ENCODE results near the gene TANC1.

Gene TANC1

DNA sequence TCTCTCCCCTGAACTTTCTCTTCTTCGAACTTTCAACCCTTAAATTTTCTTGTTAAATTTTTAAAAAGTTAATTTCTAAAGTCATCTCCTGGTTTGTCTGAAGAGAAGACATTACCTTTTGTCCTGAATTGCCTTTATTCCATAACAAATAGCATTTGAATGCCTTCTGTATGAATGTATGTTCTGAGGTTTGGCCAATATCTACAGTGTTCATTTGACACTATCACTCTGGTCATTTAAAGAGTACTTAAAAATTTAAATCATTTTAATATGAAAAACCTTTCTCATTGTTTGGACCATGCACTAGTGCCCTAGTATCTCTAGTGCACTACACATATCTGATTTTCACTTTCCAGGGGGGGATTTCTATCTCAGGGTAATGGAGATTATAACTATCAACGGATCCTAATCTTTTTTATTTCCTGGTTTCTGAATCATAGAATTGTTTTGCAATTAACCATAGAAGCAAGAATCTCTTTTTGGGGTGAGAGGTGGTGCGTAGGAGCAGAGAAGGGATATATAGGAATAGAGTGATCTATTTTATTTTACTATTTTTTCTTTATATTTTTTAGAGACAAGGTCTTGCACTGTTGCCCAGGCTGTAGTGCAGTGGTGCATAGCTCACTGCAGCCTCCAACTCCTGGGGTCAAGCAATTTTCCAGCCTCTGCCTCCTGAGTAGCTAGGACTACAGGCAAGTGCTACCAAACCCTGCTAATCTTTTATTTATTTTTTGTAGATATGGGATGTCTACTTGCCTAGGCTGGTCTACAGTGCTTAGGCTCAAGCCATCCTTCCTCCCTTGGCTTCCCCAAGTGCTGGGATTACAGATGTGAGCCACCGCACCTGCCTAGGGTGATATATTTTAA, 25.5 kb downstream of the TANC1 start:
- in situ Hi-C loops (cut with HindIII; ENCODE audit: low sequenced_read_pairs), result no loop called here

DNA sequence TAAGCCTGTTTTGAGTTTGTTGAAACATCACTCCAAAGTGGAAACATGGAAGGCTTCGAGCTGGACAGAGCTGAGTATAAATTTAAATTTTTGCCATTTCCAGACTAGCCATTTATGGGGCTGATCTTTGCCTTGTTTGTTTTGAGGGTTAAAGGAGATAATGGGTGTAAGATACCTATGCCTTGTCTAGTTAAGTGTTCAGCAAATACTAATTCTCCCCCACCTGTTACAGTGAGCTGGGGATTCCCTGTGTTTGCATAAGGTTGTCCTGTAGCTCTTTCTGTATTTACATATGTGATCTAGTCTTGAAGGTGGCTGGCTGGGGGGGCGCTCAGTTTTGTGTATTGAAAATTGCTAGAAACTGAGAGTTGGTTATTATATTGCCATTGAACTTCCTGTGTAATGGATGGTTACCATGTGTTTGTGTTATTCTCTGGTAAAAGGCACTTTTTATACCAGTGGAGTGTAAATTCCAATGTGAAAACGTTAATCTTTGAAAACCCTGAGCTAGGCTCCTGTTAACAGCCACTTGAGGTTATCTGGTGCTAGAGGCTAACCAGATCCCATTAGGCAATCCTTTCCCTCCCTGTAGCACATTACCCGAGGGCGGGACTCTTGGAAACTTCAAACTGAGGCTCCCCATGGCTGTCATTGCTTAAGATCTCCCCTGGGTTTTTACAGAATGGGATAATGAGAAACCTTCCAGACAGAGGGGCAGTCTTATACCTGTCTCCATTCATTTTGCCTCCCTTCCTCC, 26.7 kb downstream of the TANC1 start:
- in situ Hi-C loops (cut with HindIII; ENCODE audit: low sequenced_read_pairs), result no loop called here

DNA sequence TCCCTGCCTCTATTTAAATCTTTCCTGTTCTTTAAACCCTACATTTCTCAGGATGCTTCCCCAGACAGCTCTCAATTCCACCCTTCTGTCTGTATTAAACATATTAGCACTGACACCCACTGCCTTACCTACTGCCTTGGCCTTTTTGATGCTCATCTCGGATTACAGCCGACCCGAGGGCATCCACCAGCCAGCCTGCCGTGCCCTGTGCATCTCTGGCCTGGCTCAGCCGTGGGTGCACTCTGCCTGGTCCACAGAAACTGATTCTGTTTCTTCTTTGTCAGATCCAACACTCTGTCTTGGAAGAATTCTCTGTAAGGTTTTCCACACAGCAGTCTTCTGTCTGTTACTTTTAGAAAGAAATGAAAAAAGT, 27.2 kb downstream of the TANC1 start:
- in situ Hi-C loops (cut with HindIII; ENCODE audit: low sequenced_read_pairs), result no loop called here

DNA sequence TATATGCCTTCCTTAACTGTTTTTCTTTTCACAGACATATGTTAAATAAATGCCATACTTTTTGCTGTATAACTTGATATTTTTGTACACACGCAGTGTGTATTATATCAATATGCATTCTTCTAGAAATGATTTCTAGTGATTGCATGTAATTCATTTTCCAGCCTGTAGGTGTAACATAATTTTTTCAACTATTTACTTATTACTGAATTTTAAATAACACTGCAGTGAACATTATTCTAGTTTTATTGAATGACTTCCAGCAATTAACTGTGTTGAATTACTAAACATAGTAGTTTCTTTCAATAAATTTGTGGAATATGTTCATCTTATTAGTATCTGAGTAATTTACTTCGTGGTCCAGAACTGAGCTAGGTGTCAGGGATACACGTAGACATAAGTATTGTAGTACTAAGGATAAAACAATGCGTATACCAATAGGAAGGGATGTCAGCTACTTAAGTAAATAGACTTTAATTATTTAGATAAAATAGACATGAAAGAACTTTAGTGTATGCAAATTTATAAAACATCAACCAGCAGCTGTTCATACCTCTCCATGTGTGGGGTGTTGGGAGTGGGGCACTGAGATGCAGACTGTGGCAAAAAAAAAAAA, 28.0 kb downstream of the TANC1 start:
- in situ Hi-C loops (cut with HindIII; ENCODE audit: low sequenced_read_pairs), result no loop called here

DNA sequence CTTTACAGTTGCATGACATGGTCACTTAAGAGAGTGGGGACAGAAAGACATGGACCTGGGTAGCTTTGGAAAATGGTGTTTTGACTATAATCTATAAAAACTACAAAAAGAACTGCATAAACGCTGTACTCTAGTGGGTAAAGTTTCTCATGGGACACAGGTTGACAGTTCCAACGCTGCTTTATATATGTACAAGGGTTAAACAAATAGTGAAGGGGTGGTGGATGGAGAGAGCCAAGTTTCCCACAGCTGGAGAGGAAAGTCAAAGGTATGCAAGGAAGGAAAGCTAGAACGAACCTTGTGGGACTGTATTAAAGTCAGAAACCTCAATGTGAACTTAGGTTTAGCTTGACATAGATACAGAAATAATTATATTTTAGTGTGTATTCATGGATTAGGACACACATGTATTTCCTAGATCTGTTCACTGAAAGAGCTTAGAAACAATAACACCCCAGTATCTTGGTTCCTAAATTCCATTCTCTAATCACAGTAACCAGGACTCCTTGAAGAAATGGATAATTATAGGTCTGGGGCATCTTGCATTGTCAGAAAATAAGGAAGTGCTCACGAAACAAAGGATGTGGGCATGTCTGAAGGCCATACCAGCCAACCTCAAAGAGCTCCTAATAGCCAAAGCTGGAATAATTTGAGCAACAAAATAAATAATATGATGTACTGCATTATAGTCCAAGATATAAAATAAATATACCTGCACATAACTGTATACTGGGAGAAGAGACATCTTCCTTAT, 28.8 kb downstream of the TANC1 start:
- in situ Hi-C loops (cut with HindIII; ENCODE audit: low sequenced_read_pairs), result no loop called here

DNA sequence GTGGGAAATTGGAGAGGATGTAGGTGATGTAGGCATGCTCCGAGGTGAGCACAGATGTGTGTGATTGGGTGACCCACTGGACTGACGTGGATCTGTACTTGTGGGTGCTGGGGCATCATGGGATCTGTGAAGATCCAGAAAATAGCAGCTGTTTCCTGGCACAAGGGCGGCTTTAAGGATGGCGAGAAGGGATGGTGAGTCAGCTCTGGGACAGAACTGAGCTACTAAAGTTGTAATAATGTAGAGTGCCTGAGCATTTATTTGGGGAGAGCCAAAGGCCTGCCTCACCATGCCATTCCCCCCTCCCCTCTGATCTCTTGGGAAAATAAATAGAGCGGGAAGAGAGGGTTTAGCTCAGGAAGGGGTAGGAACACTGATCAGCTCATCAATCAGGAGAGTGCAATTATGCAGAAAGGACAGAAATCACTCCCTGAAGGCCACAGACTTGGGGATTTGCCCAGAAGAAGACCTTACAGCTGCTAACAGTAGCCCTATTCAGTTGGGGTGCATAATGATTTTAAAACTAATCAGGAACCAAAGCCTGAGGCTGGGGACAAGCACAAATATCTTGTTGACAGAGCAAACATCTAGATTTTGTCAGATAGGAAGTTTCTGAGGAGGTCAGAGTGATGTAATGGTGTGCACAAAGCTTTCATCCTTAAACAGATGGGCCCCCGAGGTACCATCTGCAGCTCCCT, 30.3 kb downstream of the TANC1 start:
- in situ Hi-C loops (cut with HindIII; ENCODE audit: low sequenced_read_pairs), result no loop called here

DNA sequence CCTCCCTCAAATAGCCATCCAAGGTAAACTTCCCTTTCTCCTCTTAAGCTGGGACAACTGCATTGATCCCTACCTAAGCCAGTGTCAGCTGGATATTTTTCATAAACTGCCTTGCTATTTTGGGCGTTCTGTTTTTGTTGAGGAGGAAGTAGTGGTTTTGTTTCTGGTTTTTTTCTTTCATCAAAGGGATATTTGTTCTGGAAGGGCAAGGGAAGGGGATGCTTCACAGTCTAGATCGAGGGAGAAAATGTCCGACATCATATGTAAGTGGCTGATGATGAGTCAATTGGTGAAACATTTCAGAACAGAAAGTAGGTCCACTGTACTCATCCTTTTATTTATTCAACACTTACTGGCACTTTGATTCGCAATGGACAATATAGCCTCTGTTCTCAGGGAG, 31.0 kb downstream of the TANC1 start:
- in situ Hi-C loops (cut with HindIII; ENCODE audit: low sequenced_read_pairs), result no loop called here

DNA sequence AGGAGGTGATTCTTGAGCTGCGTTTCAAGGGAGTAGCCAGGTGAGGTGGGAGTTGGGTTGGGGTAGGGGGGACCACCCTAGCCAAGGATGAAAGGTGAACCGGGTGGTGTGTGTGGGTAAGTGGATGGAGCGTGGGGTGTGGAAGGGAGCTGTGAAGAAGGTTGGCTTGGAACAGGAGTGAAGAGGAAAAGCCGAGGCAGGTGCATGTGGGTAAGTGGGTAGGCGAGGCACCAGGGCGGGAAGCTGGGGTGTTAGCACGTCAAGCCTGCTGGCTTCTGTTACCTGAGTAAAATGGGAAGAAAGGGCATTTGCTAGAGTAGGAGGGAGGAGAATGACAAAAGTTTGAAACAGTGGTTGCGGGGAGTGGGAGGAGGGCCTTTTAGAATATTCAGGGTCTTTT, 31.6 kb downstream of the TANC1 start:
- in situ Hi-C loops (cut with HindIII; ENCODE audit: low sequenced_read_pairs), result no loop called here

DNA sequence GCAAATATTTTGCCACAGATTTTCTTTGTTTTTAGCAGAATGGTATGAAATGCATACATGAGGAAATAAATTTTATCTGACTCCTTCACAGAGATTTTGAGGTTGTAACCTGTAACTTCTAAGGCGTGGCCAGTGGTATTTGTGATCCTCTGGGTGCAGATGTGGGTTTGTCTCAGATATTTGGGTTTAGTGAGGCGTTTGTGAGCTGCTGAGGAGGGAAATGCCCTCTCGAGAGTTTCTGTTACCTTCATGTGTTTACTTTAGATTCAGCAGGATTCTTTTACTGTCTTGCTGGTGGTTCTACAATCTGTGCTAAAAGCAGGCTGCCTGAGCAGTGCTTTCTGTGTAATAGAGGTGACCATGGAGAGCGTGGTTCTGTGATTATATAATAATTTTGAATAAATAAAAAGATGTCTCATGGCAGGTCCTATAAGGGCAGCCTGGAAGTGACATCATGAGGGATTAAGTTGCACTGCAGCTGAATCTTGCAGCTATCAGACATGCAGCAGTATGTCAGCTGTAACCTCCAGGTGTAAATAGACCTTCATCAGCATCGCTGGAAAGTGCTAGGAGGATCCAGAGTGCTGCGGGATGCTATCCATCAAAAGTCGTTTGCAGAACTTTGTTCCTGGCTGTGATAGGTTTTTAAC, 34.1 kb downstream of the TANC1 start:
- in situ Hi-C loops (cut with HindIII; ENCODE audit: low sequenced_read_pairs), result no loop called here

DNA sequence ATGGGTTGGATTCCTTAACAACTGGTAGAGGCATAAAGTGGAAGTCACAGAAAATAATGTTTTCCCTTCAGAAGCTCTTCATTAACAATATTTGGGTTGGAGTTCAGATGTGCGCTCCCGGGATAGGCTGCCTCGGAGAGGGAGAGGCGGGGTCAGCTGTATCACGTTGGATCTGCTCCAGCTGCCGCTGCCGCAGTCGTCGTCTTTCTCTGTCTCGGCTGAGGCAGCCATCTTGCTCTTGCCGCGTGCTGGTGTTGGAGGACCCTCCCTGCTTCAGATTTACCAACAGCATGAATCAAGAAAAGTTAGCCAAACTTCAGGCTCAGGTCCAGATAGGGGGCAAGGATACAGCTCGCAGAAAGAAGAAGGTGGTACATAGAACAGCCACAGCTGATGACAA, 35.1 kb downstream of the TANC1 start:
- in situ Hi-C loops (cut with HindIII; ENCODE audit: low sequenced_read_pairs), result no loop called here

DNA sequence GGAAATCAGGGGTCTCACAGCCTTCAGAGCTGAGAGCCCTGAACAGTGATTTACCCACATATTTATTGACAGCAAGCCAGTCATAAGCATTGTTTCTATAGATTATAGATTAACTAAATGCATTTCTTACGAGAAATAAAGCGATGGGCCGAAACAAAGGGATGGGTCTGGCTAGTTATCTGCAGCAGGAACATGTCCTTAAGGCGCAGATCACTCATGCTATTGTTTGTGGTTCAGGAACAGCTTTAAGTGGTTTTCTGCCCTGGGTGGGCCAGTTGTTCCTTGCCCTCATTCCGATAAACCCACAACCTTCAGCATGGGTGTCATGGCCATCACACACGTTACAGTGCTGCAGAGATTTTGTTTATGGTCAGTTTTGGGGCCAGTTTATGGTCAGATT, 36.4 kb downstream of the TANC1 start:
- in situ Hi-C loops (cut with HindIII; ENCODE audit: low sequenced_read_pairs), result no loop called here

DNA sequence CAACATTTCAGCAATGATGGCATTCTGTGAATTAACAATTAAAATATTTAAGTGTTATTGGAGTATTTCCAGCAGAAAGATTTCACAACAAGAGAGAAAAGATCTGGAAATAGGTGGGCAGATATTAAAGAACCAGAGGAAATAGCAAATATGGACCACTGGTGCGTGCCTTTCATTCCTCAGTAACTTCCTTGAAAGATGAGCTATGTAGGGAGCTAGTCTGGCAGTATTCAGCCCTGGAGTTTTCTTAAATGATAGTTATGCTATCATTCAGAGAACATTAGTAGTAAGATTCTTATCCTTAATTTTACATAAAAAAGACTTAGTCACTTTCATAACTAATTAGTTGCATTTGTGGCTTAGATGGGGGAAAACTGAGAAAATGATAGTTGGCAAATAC, 41.5 kb downstream of the TANC1 start:
- in situ Hi-C loops (cut with HindIII; ENCODE audit: low sequenced_read_pairs), result no loop called here

DNA sequence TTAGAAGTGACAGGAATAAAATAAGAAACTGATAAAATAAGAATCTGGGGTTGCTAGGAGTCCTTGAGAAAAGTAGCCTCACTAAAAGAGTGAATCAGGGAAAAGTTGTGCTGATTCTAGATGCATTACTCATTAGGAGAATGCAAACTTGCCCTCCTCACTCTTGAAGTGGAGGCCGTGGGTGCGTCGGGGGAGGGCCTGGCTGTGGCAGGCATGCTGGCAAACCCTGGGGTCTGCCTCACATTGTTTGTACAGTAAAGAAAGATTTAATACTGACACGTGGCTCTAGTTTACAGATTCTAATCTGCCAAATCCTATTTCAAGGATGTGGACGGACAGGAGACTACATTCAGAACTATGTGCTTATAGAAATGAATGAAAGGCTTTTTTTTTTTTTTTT, 41.9 kb downstream of the TANC1 start:
- in situ Hi-C loops (cut with HindIII; ENCODE audit: low sequenced_read_pairs), result no loop called here

DNA sequence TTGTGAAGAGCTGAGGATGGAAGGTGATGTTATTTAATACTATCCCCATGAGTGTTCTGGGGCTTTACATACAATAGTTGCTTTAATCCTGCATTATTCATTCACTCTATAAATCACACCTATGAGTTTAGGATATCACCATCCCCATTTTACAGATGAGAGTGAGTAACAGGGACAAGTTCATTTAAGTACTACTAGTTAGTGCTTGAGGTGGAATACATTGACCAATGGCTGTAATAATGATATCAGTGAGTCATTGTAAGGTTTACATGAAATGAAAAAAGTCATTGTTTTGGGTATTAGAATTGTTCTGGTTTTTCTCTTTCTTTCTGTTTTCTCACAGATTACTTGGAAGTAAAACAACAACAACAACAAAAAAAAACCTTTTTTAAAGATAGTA, 42.5 kb downstream of the TANC1 start:
- in situ Hi-C loops (cut with HindIII; ENCODE audit: low sequenced_read_pairs), result no loop called here

DNA sequence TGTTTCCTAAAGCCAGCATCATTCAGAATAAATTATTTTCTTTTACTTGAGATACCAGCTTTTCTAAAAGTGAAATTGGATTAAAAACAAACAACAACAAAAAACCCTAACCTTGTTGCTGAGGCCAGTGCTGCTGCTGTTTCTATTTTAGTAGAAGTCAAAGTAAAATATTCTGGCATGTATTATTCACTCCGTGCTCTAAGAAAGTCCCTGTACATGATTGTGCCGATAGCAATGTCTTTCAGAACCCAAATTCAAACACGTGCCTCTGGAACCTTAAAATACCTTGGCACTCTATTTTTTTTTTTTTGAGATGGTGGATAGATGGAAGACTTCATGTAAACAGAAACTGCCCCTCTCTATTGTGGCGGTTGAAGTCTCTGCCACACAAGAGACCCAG, 43.7 kb downstream of the TANC1 start:
- in situ Hi-C loops (cut with HindIII; ENCODE audit: low sequenced_read_pairs), result no loop called here

DNA sequence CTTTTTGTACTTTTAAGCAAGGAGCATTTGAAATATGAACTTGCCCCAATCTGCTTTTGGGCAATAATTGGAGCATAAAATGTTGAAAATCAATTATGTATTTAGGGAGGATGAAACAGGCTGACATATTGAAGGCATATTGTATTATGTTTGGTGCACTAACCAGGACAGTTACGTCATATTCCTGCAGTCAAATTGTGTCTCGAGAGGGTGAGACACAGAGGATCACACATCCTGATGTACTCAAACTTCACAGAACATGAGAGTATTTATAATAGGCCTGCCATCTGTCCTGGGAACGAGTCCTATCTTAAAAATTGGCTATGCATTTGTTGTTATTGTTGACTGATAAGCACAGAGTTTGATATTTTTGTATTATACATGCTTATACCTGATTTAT, 44.7 kb downstream of the TANC1 start:
- in situ Hi-C loops (cut with HindIII; ENCODE audit: low sequenced_read_pairs), result no loop called here

DNA sequence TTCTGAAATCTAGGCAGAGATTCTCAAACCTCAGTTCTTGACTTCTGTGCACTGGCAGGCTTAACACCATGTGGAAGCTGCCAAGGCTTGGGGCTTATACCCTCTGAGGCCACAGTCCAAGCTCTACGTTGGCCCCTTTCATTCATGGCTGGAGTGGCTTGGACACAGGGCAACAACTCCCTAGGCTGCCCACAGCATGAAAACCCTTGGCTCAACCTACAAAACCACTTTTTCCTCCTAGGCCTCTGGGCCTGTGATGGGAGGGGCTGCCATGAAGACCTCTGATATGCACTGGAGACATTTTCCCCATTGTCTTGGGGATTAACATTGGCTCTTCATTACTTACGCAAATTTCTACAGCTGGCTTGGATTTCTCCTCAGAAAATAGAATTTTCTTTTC, 46.7 kb downstream of the TANC1 start:
- in situ Hi-C loops (cut with HindIII; ENCODE audit: low sequenced_read_pairs), result no loop called here

DNA sequence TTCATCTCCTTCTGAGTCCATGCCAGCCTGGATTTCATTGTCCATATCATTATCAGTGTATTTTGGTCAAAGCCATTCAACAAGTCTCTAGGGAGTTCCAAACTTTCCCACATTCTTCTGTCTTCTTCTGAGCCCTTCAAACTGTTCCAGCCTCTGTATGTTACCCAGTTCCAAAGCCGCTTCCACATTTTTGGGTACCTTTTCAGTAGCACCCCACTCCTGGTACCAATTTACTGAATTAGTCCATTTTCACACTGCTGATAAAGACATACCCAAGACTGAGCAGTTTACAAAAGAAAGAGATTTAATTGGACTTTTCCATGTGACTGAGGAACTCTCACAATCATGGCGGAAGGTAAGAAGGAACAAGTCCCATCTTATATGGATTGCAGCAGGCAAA, 47.4 kb downstream of the TANC1 start:
- in situ Hi-C loops (cut with HindIII; ENCODE audit: low sequenced_read_pairs), result no loop called here

DNA sequence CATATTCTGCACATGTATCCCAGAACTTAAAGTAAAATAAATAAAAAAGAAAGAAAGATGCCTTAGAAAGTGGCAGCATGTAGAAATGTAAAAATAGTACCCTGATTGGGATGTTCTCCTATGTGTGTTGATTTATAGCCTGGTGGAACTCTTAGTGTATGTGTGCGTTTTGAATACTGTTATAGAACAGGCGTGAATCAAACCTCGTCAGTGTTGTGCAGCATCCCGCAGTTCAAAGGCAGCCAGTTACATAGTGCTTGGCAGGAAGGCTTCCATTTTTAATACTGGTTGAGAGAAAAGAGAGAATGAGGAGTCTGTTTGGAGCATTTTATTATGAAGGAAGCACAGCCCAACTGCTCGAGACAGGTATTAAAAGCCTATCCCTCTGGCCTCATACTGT, 49.4 kb downstream of the TANC1 start:
- in situ Hi-C loops (cut with HindIII; ENCODE audit: low sequenced_read_pairs), result no loop called here

DNA sequence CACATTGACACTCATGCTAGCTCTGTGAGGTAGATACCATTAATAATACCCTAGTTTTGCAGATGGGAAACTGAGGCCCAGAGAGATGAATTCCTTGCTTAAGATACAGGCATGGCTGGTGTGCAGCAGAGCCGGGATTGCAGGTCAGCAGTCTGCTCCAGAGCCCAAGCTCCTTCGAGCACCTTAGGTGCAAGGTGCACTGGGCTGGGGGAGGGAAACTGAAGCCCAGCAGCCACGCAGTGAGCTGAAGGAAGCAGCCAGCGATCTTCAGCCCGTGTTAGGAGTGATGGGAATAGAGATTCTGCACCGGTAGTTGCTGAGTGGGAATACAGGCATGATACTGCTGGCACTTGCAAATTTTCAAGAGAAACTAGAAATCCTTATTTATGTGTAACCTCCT, 50.6 kb downstream of the TANC1 start:
- in situ Hi-C loops (cut with HindIII; ENCODE audit: low sequenced_read_pairs), result no loop called here
